Measurements from ENCODE around the gene ZNF280D. TPM values are rescaled to one million over a fixed set of nuclear protein-coding genes. Genes with fewer than 3 reads are reported as not detected.

Gene ZNF280D
- total RNA-seq, 2 donors from 2014 or later, result 29.8 to 34.0 TPM

- intact Hi-C loops (cut with DNase I, micrococcal nuclease), result no loop called here
- DNase-seq (no peak), ATAC-seq (no peak)
Measured at GRCh38 chr15:56659197-56659596, 74.1 kb downstream of the ZNF280D start.

GRCh38 chr15:56654624-56655023 lies 78.7 kb downstream of the ZNF280D start:
- intact Hi-C loops (cut with DNase I, micrococcal nuclease), result no loop called here
- ATAC-seq (no peak), DNase-seq (no peak)

- intact Hi-C loops (cut with DNase I, micrococcal nuclease), result no loop called here
- ATAC-seq (no peak), DNase-seq (no peak)
Measured at GRCh38 chr15:56654216-56654615, 79.1 kb downstream of the ZNF280D start.

GRCh38 chr15:56653787-56654186 lies 79.5 kb downstream of the ZNF280D start:
- no peak for ATAC-seq
- DNase-seq, result no peak
- intact Hi-C loops (cut with DNase I, micrococcal nuclease), result no loop called here

- intact Hi-C loops (cut with DNase I, micrococcal nuclease), result no loop called here
- no peak for DNase-seq
- ATAC-seq, result no peak
Measured at GRCh38 chr15:56653107-56653506, 80.2 kb downstream of the ZNF280D start.

- DNase-seq (no peak), ATAC-seq (no peak)
- intact Hi-C loops (cut with DNase I, micrococcal nuclease), result no loop called here
Measured at GRCh38 chr15:56648311-56648710, 85.0 kb downstream of the ZNF280D start.

GRCh38 chr15:56640549-56640948 lies 92.8 kb downstream of the ZNF280D start:
- DNase-seq (no peak), ATAC-seq (no peak)
- intact Hi-C loops (cut with DNase I, micrococcal nuclease), result no loop called here

GRCh38 chr15:56640127-56640526 lies 93.2 kb downstream of the ZNF280D start:
- no peak for DNase-seq
- intact Hi-C loops (cut with DNase I, micrococcal nuclease), result no loop called here
- no peak for ATAC-seq

- ATAC-seq (no peak), DNase-seq (no peak)
- intact Hi-C loops (cut with DNase I, micrococcal nuclease), result no loop called here
Measured at GRCh38 chr15:56639631-56640030, 93.7 kb downstream of the ZNF280D start.

GRCh38 chr15:56631765-56632164 lies 101.5 kb downstream of the ZNF280D start:
- no peak for DNase-seq
- intact Hi-C loops (cut with DNase I, micrococcal nuclease), result no loop called here
- ATAC-seq, result peak; percentile 52

GRCh38 chr15:56628893-56629532 lies 104.3 kb downstream of the ZNF280D start:
- intact Hi-C loops (cut with DNase I, micrococcal nuclease), result no loop called here
- ATAC-seq, result no peak
- no peak for DNase-seq

- no peak for ATAC-seq
- intact Hi-C loops (cut with DNase I, micrococcal nuclease), result no loop called here
- no peak for DNase-seq
Measured at GRCh38 chr15:56619887-56620286, 113.4 kb downstream of the ZNF280D start.

- DNase-seq, result no peak
- intact Hi-C loops (cut with DNase I, micrococcal nuclease), result no loop called here
- no peak for ATAC-seq
Measured at GRCh38 chr15:56617628-56618027, 115.7 kb downstream of the ZNF280D start.

- no peak for DNase-seq
- intact Hi-C loops (cut with DNase I, micrococcal nuclease), result no loop called here
- ATAC-seq, result no peak
Measured at GRCh38 chr15:56616551-56616950, 116.8 kb downstream of the ZNF280D start.

- no peak for DNase-seq
- ATAC-seq, result no peak
- intact Hi-C loops (cut with DNase I, micrococcal nuclease), result no loop called here
Measured at GRCh38 chr15:56613811-56614210, 119.5 kb downstream of the ZNF280D start.

- intact Hi-C loops (cut with DNase I, micrococcal nuclease), result no loop called here
- no peak for DNase-seq
Measured at GRCh38 chr15:56608993-56609392, 124.3 kb downstream of the ZNF280D start.

GRCh38 chr15:56608140-56608778 lies 125.0 kb downstream of the ZNF280D start:
- intact Hi-C loops (cut with DNase I, micrococcal nuclease), result no loop called here
- no peak for ATAC-seq
- no peak for DNase-seq

More at GRCh38 chr15:56608993-56609392, 124.3 kb downstream of the ZNF280D start:
- ATAC-seq, result no peak

GRCh38 chr15:56602253-56602652 lies 131.1 kb downstream of the ZNF280D start:
- ATAC-seq (no peak), DNase-seq (no peak)
- intact Hi-C loops (cut with DNase I, micrococcal nuclease), result no loop called here

- no peak for DNase-seq
- intact Hi-C loops (cut with DNase I, micrococcal nuclease), result no loop called here
Measured at GRCh38 chr15:56600380-56600779, 132.9 kb downstream of the ZNF280D start.

GRCh38 chr15:56598991-56599390 lies 134.3 kb downstream of the ZNF280D start:
- no peak for DNase-seq
- intact Hi-C loops (cut with DNase I, micrococcal nuclease), result no loop called here
- ATAC-seq, result no peak

More at GRCh38 chr15:56600380-56600779, 132.9 kb downstream of the ZNF280D start:
- ATAC-seq, result no peak

GRCh38 chr15:56587686-56588085 lies 145.6 kb downstream of the ZNF280D start:
- ATAC-seq (no peak), DNase-seq (no peak)
- intact Hi-C loops (cut with DNase I, micrococcal nuclease), result no loop called here

Measured in left colon (tissue), 2 donors.